Spinal cord (tissue), 10 donors: Measurements from ENCODE around the gene PEX26. TPM values are rescaled to one million over a fixed set of nuclear protein-coding genes. Genes with fewer than 3 reads are reported as not detected.

ENCODE experiments used
- DNase-seq, 6 donors: peaks; one replicate each; pipeline versions ENCODE4 v3.0.0 to v3.0.0-alpha.2; 2013 to 2015; ENCODE audit warnings: low spot score in 6 of 6, low read depth in 4 of 6
- H3K27ac ChIP-seq: one replicate; pipeline ENCODE4 v1.5.1; 2013; ENCODE audit warnings: low read depth, low read length, control low read depth
- H3K27me3 ChIP-seq: one replicate; pipeline ENCODE4 v1.6.1; 2013; ENCODE audit warnings: low read length; ENCODE audit not compliant: control insufficient read depth, insufficient read depth
- H3K36me3 ChIP-seq: one replicate; pipeline ENCODE4 v1.6.1; 2013; ENCODE audit warnings: low read length; ENCODE audit not compliant: control insufficient read depth, insufficient read depth
- H3K4me1 ChIP-seq: one replicate; pipeline ENCODE4 v1.6.1; 2013; ENCODE audit warnings: low read length; ENCODE audit not compliant: control insufficient read depth, insufficient read depth
- H3K4me3 ChIP-seq: one replicate; pipeline ENCODE4 v1.5.1; 2013; ENCODE audit warnings: low read depth, low read length, control low read depth
- H3K9me3 ChIP-seq: one replicate; pipeline ENCODE4 v1.6.1; 2013; ENCODE audit warnings: low read length; ENCODE audit not compliant: control insufficient read depth, insufficient read depth
- WGBS: methylation state at CpG from one replicate; pipeline ENCODE4 v1.1.5; 2013; ENCODE audit warnings: missing lambda C conversion rate; ENCODE audit not compliant: insufficient coverage; 5-methylcytosine and 5-hydroxymethylcytosine counted together
- polyA plus RNA-seq, 2 donors: library from polyadenylated mRNA; unstranded; fragments of 120-200 nt; gene quantifications; one replicate each; pipeline ENCODE4 v1.2.1, GENCODE V29; 2013; ENCODE audit not compliant: insufficient read length in 2 of 2
- total RNA-seq, 2 donors: library from RNA; depleted of rRNA in 1 of 2; stranded (reverse); fragments of 120-200 nt in 1 of 2; fragments of >200 nt in 1 of 2; gene quantifications; one replicate each; pipeline versions ENCODE4 v1.2.3 to v1.2.4, GENCODE V29; 2013 to 2014
- donor health status: healthy.

Gene PEX26
- total and polyA plus RNA-seq, 4 donors = 18.2 to 58.8 (median 31.2) TPM

DNA sequence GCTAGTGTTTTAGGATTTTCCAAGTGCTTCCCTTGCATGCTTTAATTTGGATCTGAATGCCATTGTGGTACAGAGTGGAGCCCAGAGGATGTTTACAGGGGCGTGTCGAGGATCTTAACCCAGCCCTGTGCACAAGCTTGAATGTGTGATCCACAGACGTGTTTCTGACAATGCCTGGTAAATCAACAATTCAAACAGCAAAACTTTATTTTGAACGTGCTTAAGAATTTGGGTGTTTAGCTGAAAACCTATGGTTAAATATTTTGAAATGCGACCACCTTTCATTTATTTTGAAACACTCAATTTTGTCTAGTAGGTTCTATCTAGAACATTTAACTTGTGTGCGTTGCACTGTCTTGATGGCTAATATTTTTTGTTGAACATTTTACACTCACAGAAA is 34.6 kb downstream of the PEX26 start:
- Histone ChIP-seq H3K27ac (no peak overlapping the region), H3K4me1 (peaks cover 33% of the 10 kb centered on the region), H3K27me3 (peaks cover 21% of the 10 kb centered on the region), H3K9me3 (no peaks in the 10 kb centered on the region), H3K36me3 (peaks cover 2% of the 10 kb centered on the region), H3K4me3 (no peak overlapping the region)
- DNase-seq = no peak
- WGBS = no CpG with 5 or more reads among the region's 6 CpGs

DNA sequence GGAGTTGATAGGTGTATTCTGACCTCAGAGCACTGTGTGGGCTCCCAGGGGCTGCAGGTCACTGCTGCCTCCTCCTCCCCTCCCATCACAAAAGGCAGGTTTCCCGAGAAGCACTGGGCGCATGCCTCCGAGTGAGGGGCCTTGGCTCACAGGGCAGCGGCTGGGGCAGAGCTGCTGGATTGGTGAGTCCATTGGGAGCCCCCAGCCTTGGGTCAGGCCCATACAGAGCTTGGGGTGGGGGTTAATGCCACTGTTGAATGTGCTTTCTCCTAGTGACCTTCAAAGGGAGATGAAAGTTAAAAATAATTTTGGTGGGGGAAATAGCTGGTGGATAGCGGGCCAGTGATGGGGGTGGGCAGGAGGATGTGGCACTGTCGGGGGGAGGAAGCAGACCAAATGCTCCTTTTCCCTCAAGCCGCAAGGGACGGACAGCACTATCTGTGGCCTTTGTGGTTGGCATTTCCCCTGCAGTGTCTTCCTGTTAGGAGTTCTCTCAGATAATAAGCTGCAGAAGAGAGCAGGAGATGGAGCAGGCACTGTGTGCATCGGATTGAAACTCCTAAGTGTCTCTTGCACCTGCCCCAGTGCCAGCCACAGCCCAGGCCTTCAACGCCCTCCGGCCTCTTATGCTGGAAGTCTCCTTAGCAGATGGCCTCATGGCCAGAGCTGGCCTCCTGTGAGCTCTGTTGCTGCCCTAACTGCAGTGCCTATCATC is 36.0 kb downstream of the PEX26 start:
- WGBS = 87% methylated on average over 8 of the region's 11 CpGs
- peaks cover 2% of the 10 kb centered on the region for H3K36me3 ChIP-seq
- H3K27me3 ChIP-seq = peaks cover 21% of the 10 kb centered on the region
- H3K4me3 ChIP-seq = no peak overlapping the region
- H3K27ac ChIP-seq = no peak overlapping the region
- H3K9me3 ChIP-seq = no peaks in the 10 kb centered on the region
- H3K4me1 ChIP-seq = peaks cover 33% of the 10 kb centered on the region
- DNase-seq = no peak

DNA sequence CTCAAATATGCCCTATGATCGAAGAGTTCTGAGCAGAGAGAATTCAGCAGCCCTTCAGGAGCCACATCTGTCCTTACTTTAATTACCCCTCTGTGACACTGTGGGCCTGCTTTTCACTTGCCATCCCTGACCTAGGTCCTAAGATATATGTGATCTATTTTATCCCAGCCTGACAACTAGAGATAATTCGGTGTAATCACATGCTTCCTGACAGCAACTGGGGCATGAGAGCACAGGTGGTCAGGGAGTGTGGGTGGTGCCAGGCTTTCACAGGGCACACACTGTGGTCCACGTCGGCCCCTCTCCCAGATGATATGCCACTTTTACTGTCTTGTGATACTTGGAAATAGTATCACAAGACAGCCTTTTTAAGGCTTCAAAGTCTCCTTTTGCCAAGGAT is 36.7 kb downstream of the PEX26 start:
- DNase-seq = no peak
- Histone ChIP-seq H3K4me3 (no peak overlapping the region), H3K9me3 (no peaks in the 10 kb centered on the region), H3K36me3 (peaks cover 5% of the 10 kb centered on the region), H3K4me1 (peaks cover 33% of the 10 kb centered on the region), H3K27me3 (peaks cover 20% of the 10 kb centered on the region), H3K27ac (no peak overlapping the region)
- WGBS = 57% methylated on average over 1 of the region's 4 CpGs

DNA sequence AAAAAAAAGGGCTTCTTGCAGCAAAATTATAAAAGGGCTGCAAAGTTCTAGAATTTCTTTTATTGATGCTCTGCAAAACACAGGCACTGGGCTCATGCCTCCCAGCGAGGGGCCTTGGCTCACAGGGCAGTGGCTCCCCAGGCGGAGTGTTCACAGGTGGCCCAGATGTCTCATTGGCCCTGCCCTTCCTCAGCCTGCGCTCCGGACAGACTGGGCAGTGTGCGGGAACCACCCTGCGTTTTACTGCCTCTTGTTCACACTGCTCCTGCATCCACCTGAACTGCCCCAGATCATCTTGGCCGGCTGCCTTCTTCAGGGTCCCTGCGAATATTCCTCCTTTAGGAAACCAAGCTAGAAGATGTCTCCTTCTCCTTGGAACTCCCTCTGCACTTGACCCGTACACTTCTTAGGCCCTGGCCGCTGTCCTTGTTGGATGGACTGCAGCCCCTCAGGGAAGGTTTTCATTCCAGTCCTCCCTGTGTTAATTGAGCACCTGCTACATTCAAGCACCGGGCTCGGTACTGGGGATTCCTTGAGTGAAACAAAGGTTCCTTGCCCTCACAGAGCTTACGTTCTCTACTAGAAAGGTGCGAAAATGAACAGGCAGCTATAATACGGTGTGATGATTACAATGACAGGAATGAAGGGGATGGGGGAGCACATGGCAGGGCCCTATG is 37.3 kb downstream of the PEX26 start:
- Histone ChIP-seq H3K27me3 (peaks cover 16% of the 10 kb centered on the region), H3K4me1 (peaks cover 28% of the 10 kb centered on the region), H3K27ac (no peak overlapping the region), H3K36me3 (peaks cover 9% of the 10 kb centered on the region), H3K4me3 (no peak overlapping the region), H3K9me3 (no peaks in the 10 kb centered on the region)
- WGBS = 90% methylated on average over 15 of the region's 15 CpGs
- no peak for DNase-seq

DNA sequence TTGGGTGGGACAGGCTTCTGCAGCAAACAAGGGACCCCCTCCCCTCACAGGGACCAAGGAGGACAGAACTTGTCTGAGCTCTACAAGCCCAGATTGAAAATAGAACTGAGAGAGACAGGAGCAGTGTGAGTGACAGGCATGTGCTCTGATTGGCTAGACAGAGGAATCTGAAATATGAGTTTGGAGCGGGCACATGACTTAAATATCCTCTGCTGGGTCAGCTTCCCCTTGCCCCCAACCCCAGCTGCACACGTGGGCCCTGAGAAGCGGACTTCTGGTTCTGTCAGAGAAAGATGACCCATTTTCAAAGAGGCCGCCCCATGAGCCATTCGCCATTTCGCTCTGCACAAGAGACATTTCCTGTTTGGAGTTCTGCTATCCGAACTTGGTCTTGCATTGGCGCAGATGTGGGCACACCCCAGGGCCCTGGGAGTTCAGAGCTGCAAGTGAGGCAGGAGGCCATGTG is 38.1 kb downstream of the PEX26 start:
- DNase-seq = no peak
- Histone ChIP-seq H3K9me3 (no peaks in the 10 kb centered on the region), H3K36me3 (peaks cover 9% of the 10 kb centered on the region), H3K27me3 (peaks cover 10% of the 10 kb centered on the region), H3K27ac (no peak overlapping the region), H3K4me1 (peaks cover 23% of the 10 kb centered on the region), H3K4me3 (no peak overlapping the region)
- WGBS = 86% methylated on average over 7 of the region's 8 CpGs

- H3K27me3 ChIP-seq = peaks cover 4% of the 10 kb centered on the region
- H3K27ac ChIP-seq = no peak overlapping the region
- no peaks in the 10 kb centered on the region for H3K9me3 ChIP-seq
- 85% methylated on average over 12 of the region's 15 CpGs for WGBS
- H3K36me3 ChIP-seq = peaks cover 14% of the 10 kb centered on the region
- H3K4me3 ChIP-seq = no peak overlapping the region
- no peak for DNase-seq
- peaks cover 16% of the 10 kb centered on the region for H3K4me1 ChIP-seq
Measured at GRCh38 chr22:18116634-18117033, 38.8 kb downstream of the PEX26 start.

DNA sequence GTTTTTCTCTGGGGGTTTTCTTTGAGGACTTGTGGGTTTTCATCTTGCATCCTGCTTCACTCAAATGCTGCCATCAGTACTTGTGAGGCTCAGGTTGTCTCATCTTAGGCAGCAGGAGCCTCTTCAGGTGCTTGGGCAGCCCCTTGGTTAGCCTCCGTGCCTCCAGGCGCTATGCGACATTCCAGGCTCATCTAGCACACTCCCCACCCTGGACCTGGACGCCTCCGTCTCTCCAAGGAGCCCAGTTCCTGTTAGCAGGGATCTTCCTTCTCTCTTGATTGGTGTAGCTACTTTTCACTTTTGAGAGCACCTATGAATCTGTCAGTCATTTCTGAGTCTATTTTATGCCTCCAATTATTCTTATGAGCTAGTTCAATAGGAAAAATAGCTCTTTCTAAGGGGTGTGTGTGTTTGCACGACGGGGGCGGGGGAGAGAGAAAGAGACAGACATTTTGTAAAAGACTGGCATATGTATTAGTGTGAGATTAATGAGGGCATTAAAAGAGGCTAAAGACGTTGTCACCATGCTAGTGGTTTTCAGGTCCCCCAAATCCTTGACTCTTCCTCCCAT is 40.6 kb downstream of the PEX26 start:
- Histone ChIP-seq H3K27me3 (no peaks in the 10 kb centered on the region), H3K9me3 (no peaks in the 10 kb centered on the region), H3K4me3 (no peak overlapping the region), H3K27ac (no peak overlapping the region), H3K4me1 (peaks cover 12% of the 10 kb centered on the region), H3K36me3 (peaks cover 18% of the 10 kb centered on the region)
- WGBS = 92% methylated on average over 4 of the region's 9 CpGs
- no peak for DNase-seq

DNA sequence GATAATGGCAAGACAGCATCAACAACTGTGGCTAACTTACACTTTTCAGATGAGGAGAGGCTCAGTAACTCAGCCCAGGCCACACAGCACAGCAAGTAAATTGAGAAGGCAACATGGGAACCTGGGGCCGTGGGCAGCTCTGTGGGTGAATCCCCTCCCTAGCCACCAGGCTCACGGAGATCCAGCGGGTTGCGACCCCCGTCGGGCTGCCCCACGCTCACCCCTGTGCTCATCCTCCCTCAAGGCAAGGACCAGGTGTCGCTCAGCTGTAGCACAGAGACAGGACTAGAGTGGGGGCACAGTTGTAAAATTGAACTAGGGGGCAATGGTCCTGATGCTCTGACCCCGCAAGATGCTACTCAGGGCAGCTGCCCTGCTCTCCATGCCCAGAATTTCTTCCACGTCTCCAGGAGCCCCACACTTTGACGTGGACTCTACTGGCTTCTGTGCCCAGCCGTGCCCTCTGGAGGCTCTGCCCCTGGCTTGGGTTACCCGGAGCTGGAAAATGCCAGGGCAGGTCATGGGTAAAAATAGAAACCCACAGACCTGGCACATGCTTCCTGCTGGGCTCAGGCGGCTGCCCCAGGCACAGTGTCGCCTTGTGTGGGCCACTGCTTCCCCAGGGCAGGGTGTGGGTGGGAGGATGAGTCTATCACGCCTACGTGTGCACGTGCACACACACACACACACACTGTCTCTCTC is 41.8 kb downstream of the PEX26 start:
- no peaks in the 10 kb centered on the region for H3K9me3 ChIP-seq
- H3K4me1 ChIP-seq = peaks cover 3% of the 10 kb centered on the region
- no peaks in the 10 kb centered on the region for H3K27me3 ChIP-seq
- no peak overlapping the region for H3K27ac ChIP-seq
- peaks cover 27% of the 10 kb centered on the region for H3K36me3 ChIP-seq
- 88% methylated on average over 13 of the region's 18 CpGs for WGBS
- no peak overlapping the region for H3K4me3 ChIP-seq
- DNase-seq = no peak

- Histone ChIP-seq H3K4me3 (no peak overlapping the region), H3K9me3 (no peaks in the 10 kb centered on the region), H3K27ac (no peak overlapping the region), H3K27me3 (no peaks in the 10 kb centered on the region), H3K4me1 (no peaks in the 10 kb centered on the region), H3K36me3 (peaks cover 24% of the 10 kb centered on the region)
- no peak for DNase-seq
- no CpG with 5 or more reads among the region's 4 CpGs for WGBS
Measured at GRCh38 chr22:18120857-18121256, 43.1 kb downstream of the PEX26 start.
